AG09319 (cell line): ENCODE results near the gene WDR83.

Source experiments
- DNase-seq: peaks from one replicate; pipeline ENCODE4 v3.0.0-alpha.2; 2010; ENCODE audit warnings: low read depth; ENCODE audit errors: extremely low read depth
- TF ChIP-seq, protein P1 (sequence below): IDR thresholded peaks from 2 replicates; pipeline ENCODE4 v1.5.1; 2011; ENCODE audit warnings: low read depth, mild to moderate bottlenecking, inconsistent platforms, low read length, moderate library complexity

The WDR83 gene

DNA sequence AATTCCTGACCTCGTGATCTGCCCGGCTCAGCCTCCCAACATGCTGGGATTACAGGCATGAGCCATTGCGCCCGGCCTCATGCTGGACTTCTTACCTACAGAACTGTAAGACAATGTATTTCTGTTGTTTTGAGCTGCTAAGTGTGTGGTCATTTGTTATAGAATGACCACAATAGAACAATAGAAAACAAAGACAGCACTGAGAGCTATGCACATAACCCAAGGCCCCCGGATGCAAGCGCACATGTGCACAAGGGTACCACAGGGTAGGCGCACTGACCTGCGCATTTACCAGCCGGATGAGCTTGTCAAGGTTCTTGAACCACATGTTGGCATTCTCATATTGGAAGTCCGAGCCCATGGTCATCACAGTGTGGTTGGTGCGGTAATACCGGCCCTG lies 5.6 kb upstream of the WDR83 start:
- TF ChIP-seq, protein P1, sequence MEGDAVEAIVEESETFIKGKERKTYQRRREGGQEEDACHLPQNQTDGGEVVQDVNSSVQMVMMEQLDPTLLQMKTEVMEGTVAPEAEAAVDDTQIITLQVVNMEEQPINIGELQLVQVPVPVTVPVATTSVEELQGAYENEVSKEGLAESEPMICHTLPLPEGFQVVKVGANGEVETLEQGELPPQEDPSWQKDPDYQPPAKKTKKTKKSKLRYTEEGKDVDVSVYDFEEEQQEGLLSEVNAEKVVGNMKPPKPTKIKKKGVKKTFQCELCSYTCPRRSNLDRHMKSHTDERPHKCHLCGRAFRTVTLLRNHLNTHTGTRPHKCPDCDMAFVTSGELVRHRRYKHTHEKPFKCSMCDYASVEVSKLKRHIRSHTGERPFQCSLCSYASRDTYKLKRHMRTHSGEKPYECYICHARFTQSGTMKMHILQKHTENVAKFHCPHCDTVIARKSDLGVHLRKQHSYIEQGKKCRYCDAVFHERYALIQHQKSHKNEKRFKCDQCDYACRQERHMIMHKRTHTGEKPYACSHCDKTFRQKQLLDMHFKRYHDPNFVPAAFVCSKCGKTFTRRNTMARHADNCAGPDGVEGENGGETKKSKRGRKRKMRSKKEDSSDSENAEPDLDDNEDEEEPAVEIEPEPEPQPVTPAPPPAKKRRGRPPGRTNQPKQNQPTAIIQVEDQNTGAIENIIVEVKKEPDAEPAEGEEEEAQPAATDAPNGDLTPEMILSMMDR, result no peak
- DNase-seq, result no peak

GRCh38 chr19:12664406-12665280 lies 2.0 kb upstream of the WDR83 start:
- DNase-seq, result no peak
- TF ChIP-seq, protein P1, result no peak

DNA sequence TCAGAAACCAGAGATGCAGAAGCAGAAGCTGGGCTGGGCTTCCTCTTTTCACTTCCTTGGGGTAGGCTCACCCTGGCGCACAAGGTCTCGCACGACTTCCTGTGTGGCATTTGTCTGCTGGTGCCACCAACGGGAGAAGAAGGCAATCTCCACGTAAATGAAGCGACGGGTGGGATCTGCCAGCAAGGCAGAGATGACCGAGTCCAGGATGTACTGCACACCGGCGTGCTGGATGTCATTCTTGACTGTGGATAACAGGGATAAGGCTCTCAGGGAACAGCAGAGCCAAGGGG lies 1.4 kb upstream of the WDR83 start:
- TF ChIP-seq, protein P1, result no peak
- DNase-seq, result no peak

DNA sequence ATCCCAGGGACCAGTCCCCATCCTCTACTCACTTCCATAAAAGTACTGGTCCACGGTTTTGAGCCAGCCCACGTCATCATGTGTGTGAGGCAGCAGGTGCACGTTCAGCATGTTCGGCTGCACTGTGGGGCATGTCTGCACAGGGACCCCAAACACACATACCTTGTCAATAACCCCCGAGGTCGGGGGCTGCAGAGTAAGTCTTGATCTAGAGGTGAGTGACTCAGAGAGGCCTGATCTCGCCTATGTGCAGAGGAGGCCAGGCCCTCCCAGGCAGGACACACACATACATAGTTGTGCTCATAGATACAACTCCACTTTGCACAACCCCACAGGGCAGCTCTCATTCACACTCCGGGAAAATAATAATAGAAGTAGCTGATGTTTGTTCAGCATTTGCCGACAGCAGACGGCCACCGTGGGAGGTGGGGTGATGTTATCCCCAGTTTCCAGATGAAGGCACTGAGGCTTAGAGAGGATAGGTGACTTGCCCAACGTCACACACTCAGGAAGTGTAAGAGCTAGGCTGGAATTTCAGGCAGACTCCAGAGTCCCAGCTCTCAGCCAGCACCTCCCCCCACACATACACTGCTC lies 839 bp upstream of the WDR83 start:
- DNase-seq, result no peak

DNA sequence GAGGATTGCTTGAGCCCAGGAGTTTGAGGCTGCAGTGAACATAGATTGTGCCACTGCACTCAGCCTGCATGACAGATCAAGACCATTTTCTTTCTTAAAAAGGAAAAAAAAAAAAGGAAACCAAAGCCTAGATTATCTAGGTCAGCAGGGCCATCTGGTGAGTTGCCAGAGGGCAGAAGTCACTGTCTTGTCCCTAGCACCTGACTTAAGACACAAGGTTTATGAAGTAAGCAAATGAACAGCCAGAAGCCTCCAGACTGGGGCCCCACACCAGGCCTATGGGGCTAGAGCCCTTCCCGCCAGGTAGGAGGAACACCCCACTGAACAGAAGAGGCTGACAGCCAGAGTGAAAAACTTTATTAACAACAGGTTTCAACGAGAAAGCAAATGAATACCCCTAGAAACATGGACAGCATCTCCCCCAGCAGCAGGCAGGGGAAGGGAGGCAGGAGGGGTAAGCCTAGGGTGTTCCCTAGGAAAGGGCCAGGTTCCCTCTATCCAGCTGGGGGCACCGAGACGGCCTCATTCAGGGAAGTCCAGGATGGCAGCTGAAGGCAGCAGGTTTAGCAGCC lies 1.2 kb downstream of the WDR83 start:
- DNase-seq, result no peak
- TF ChIP-seq, protein P1, result no peak

More for the DNA sequence above, 839 bp upstream of the WDR83 start:
- TF ChIP-seq, protein P1, result no peak

DNA sequence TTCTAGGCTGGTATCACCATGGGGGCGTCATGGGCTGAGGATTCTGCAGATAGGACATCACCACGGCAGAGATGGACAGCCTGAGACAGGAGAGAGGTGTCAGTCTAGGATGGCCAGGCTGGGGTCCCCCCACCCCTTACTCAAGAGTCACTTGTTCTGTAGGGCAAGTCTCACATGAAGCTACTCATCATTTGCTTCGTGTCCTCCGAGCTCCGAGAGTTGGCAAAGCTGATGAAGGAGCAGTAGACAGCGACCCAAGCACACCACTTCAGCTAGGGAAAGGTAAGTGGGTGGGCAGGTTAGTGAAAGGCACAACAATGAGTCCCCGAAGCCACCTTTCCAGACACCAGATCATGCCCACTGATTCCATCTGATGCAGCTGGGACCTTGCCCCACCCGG lies 1.7 kb downstream of the WDR83 start:
- no peak for DNase-seq
- TF ChIP-seq, protein P1, result no peak

GRCh38 chr19:12668932-12669269 lies 2.3 kb downstream of the WDR83 start:
- peak; percentile 15 for DNase-seq
- TF ChIP-seq, protein P1, result no peak
